ACC112 (cell line): ENCODE results near the gene TNFAIP8L3.

Experiments
- H2AFZ ChIP-seq: fragments of 200-600 bp; sonication (generic); one replicate; pipeline ENCODE4 v1.6.0; 2017; ENCODE audit warnings: antibody characterized with exemption, low read length; ENCODE audit not compliant: unreplicated experiment
- H3K27ac ChIP-seq: fragments of 200-600 bp; sonication (generic); 2 replicates; pipeline ENCODE4 v1.5.1; 2014; ENCODE audit warnings: low read depth, mild to moderate bottlenecking, antibody characterized with exemption, low read length, moderate library complexity
- H3K27me3 ChIP-seq: fragments of 200-600 bp; sonication (generic); 2 replicates; pipeline ENCODE4 v1.6.1; 2014; ENCODE audit warnings: mild to moderate bottlenecking, antibody characterized with exemption, low read length, moderate library complexity, mixed read lengths; ENCODE audit not compliant: insufficient read depth
- H3K36me3 ChIP-seq: fragments of 200-600 bp; sonication (generic); 2 replicates; pipeline ENCODE4 v1.6.1; 2016; ENCODE audit warnings: mild to moderate bottlenecking, antibody characterized with exemption, low read length, moderate library complexity, mixed read lengths; ENCODE audit not compliant: insufficient read depth
- H3K4me1 ChIP-seq: fragments of 200-600 bp; sonication (generic); one replicate; pipeline ENCODE4 v1.6.1; 2016; ENCODE audit warnings: low read length, mixed read lengths; ENCODE audit not compliant: insufficient read depth, unreplicated experiment, control insufficient read depth
- H3K4me3 ChIP-seq: fragments of 200-600 bp; sonication (generic); 2 replicates; pipeline ENCODE4 v1.5.1; 2014; ENCODE audit warnings: mild to moderate bottlenecking, low read depth, low read length
- H3K79me2 ChIP-seq: fragments of 200-600 bp; sonication (generic); one replicate; pipeline ENCODE4 v1.6.0; 2016; ENCODE audit warnings: low read length; ENCODE audit not compliant: control insufficient read depth, unreplicated experiment, insufficient read depth

TNFAIP8L3 gene

DNA sequence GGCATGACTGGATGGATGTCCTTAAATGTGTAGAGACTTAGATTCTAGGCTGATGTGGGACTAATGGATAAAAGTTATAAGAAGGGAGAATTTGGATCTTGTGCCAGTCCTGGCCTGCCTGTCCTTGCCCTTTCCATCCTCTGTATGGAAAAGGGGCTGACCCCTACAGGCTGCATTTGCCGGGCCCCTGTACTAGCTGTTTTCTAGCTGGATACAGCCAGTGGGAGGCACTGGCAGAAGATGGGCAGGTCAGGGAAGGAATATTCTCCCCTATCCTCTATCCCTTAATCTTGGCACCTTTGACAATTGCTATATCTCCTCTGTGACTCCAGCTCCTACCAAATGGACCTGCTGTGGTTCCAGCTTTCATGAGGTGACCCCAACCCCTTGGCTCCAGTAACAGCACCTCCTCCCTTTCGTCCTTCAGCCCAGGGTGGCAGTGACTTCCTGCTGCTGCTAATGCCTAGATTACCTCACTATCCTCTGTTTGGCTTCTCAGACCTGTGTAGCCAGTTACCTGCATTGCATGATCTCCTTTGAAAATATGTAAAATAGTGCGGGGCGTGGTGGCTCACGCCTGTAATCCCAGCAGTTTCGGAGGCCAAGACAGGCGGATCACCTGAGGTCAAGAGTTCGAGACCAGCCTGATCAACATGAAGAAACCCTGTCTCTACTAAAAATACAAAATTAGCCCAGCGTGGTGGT, 6.2 kb upstream of the TNFAIP8L3 start:
- peaks cover 50% of the 10 kb centered on the region for H3K4me1 ChIP-seq
- no peaks in the 10 kb centered on the region for H3K36me3 ChIP-seq

DNA sequence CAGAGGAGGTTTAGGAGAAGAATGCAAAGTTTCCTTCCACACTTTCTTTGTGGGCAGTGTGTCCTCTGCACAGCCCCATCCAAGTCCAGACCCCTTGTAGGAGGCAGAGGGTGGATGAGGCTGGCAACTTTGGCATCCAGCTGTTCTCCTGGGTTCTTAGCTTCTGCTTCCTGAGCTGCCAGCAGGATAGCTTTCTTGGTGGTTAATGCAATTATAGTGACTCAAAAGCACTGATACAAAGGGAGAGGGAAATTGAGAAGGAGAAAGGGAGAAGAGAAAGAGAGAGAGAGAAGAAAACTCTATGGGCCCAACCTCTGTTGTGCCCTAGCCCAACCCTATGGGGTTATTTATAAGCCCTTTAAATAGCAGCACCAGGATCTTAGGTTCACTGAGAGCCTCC, 4.5 kb upstream of the TNFAIP8L3 start:
- Histone ChIP-seq H3K27me3 (no peaks in the 10 kb centered on the region), H3K4me3 (no peak overlapping the region), H3K79me2 (peaks cover 12% of the 10 kb centered on the region), H3K27ac (no peak overlapping the region), H3K4me1 (peaks cover 46% of the 10 kb centered on the region), H3K36me3 (no peaks in the 10 kb centered on the region), H2AFZ (no peak overlapping the region)

More for the DNA sequence above, 6.2 kb upstream of the TNFAIP8L3 start:
- no peak overlapping the region for H2AFZ ChIP-seq
- no peak overlapping the region for H3K4me3 ChIP-seq
- peaks cover under 1% of the 10 kb centered on the region for H3K79me2 ChIP-seq
- no peak overlapping the region for H3K27ac ChIP-seq
- no peaks in the 10 kb centered on the region for H3K27me3 ChIP-seq

- Histone ChIP-seq H3K36me3 (no peaks in the 10 kb centered on the region), H3K27ac (peak overlapping the region; percentile 87), H3K27me3 (no peaks in the 10 kb centered on the region), H3K4me3 (0 out of 2 replicates have a peak overlapping the region, but pooled peaks have one; percentile 20), H3K79me2 (peaks cover 20% of the 10 kb centered on the region), H2AFZ (peak overlapping the region; percentile 41), H3K4me1 (peaks cover 39% of the 10 kb centered on the region)
Measured at GRCh38 chr15:51098331-51098619, 3.6 kb upstream of the TNFAIP8L3 start.

GRCh38 chr15:51097553-51098330, 3.0 kb upstream of the TNFAIP8L3 start:
- H3K4me1 ChIP-seq = peaks cover 39% of the 10 kb centered on the region
- H3K4me3 ChIP-seq = peak overlapping the region; percentile 53
- H3K36me3 ChIP-seq = no peaks in the 10 kb centered on the region
- peaks cover 23% of the 10 kb centered on the region for H3K79me2 ChIP-seq
- no peaks in the 10 kb centered on the region for H3K27me3 ChIP-seq
- peak overlapping the region; percentile 87 for H3K27ac ChIP-seq
- peak overlapping the region; percentile 52 for H2AFZ ChIP-seq

DNA sequence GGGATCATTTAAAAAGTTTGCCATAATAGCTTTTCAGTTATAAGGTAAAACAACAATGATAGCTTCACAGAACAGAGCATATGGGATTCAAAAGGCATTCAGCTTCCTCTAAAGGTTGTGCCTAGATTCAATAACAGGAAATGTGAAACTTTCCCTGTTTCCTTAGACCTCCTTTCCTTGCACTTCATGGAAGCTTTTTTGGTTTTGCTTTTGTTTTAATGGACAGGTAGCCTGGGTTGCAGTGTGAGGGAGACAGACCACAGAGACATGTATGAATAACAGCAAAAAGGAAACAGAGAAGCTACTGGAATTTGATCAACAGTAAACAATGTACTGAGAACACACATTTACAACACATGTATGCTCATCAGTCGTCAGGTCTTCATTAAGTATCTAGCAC, 2.3 kb upstream of the TNFAIP8L3 start:
- Histone ChIP-seq H3K4me1 (peaks cover 39% of the 10 kb centered on the region), H3K27ac (peak overlapping the region; percentile 87), H3K36me3 (no peaks in the 10 kb centered on the region), H3K27me3 (no peaks in the 10 kb centered on the region), H3K4me3 (peak overlapping the region; percentile 53), H3K79me2 (peaks cover 30% of the 10 kb centered on the region), H2AFZ (peak overlapping the region; percentile 52)

- peak overlapping the region; percentile 97 for H3K4me3 ChIP-seq
- H3K36me3 ChIP-seq = no peaks in the 10 kb centered on the region
- H3K79me2 ChIP-seq = peaks cover 32% of the 10 kb centered on the region
- H2AFZ ChIP-seq = peak overlapping the region; percentile 97
- no peaks in the 10 kb centered on the region for H3K27me3 ChIP-seq
- no peak overlapping the region for H3K27ac ChIP-seq
- peaks cover 39% of the 10 kb centered on the region for H3K4me1 ChIP-seq
Measured at GRCh38 chr15:51095681-51096331, 1.1 kb upstream of the TNFAIP8L3 start.

DNA sequence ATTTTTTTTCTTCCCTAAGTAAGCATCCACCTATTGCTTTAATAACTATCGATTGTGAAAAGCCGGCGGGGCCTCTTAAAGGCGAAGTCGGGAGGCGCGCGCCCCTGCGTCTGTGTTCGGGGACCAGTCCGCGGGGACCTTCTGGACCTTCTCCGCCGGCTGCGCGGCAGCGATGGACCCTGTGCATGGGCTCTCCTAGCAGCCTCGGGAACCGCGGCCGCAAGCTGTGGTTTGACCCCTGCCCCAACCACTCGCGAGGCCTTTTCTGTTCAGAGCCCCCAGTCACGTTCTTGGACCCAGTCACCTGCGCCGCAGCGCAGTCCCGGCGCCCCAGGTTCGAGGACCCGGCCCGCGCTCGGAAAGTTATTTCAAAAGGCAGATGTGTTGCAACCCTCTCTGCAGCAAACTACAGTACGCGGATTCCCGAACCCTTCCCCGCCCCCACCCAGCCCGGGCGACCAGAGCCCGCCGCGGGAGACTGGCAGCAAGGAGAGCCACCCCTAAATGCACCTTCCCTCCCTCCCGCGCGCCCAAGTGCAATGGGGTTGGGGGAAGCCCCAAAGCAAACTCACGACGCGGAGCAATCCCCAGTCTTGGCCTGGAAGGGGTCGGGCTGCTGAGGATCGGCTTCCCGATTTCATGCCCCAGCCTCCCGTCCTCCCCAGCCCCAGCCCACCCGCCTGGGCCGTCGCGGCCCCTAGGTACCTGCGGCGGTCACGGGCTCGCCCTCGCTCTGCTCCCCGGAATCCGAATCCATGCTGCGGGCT, 684 bp downstream of the TNFAIP8L3 start:
- H3K36me3 ChIP-seq = no peaks in the 10 kb centered on the region
- peaks cover 36% of the 10 kb centered on the region for H3K79me2 ChIP-seq
- H2AFZ ChIP-seq = peak overlapping the region; percentile 71
- H3K27ac ChIP-seq = no peak overlapping the region
- peaks cover 53% of the 10 kb centered on the region for H3K4me1 ChIP-seq
- no peaks in the 10 kb centered on the region for H3K27me3 ChIP-seq
- peak overlapping the region; percentile 90 for H3K4me3 ChIP-seq

DNA sequence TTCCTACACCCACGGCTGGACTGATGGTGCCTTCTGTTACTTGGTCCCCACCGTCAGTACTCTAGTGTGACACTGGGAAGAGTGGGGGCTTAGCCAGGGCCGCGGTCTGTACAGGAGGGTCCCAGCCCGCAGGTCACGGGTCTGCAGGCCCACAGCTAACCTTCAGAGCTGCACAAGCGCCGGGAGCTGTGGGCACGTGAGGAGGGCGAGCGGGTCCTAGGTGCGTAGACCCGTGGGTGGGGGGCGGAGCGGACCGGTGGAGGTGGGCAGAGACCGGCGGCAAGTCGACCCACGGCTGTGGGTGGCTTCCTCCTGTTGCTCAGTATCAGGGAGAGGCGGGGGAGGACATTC, 1.2 kb downstream of the TNFAIP8L3 start:
- H3K27me3 ChIP-seq = no peaks in the 10 kb centered on the region
- peaks cover 41% of the 10 kb centered on the region for H3K79me2 ChIP-seq
- no peaks in the 10 kb centered on the region for H3K36me3 ChIP-seq
- H3K27ac ChIP-seq = no peak overlapping the region
- H2AFZ ChIP-seq = no peak overlapping the region
- H3K4me3 ChIP-seq = peak overlapping the region; percentile 90
- H3K4me1 ChIP-seq = peaks cover 53% of the 10 kb centered on the region

DNA sequence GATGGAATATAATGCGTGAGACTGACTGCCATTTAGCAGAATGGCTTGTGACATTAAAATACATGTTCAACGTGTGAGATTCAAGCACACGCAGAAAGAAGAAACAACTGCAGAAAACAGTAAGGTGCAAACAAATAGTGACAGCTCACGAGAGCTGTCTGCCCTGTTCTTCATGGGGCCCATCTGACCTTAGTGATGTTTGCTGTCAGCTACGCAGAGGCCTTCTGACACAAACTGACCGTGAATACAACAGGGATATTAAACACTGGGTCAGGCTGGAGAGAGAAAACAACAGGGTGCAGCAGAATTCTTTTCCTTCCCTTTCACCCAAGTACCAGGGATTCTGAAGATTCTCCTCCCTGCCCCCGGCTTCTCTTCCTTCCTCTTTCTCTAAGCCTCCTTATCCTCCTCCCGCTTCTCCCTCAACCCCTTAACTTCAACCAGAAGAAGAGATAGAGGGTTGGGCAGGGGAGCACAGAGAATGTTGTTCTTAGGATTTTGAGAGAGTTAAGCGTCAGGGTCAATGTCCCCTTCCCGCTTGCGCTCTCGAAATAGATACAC, 2.1 kb downstream of the TNFAIP8L3 start:
- H2AFZ ChIP-seq = no peak overlapping the region
- H3K36me3 ChIP-seq = no peaks in the 10 kb centered on the region
- H3K27me3 ChIP-seq = no peaks in the 10 kb centered on the region
- peak overlapping the region; percentile 90 for H3K4me3 ChIP-seq
- H3K79me2 ChIP-seq = peaks cover 48% of the 10 kb centered on the region
- no peak overlapping the region for H3K27ac ChIP-seq
- peaks cover 44% of the 10 kb centered on the region for H3K4me1 ChIP-seq

GRCh38 chr15:51090753-51091152, 4.0 kb downstream of the TNFAIP8L3 start:
- no peak overlapping the region for H3K27ac ChIP-seq
- H3K27me3 ChIP-seq = no peaks in the 10 kb centered on the region
- H3K36me3 ChIP-seq = no peaks in the 10 kb centered on the region
- H3K4me1 ChIP-seq = peaks cover 45% of the 10 kb centered on the region
- no peak overlapping the region for H3K4me3 ChIP-seq
- peaks cover 58% of the 10 kb centered on the region for H3K79me2 ChIP-seq
- H2AFZ ChIP-seq = no peak overlapping the region
